Bronchial epithelial cell (primary cell): Measurements from ENCODE around the gene JOSD2. TPM values are rescaled to one million over a fixed set of nuclear protein-coding genes. Genes with fewer than 3 reads are reported as not detected.

Experiments
- DNase-seq: peaks from one replicate; pipeline ENCODE4 v3.0.0-alpha.2; 2010; ENCODE audit warnings: low read depth
- FAIRE-seq: peaks from 2 replicates; lab custom pipeline; 2011; peaks lifted over from hg19 to GRCh38; lab: Jason Lieb, UNC
- H3K27me3 ChIP-seq: 2 replicates; pipeline ENCODE4 v1.5.1; 2011; ENCODE audit warnings: low read length; ENCODE audit not compliant: control insufficient read depth, insufficient read depth
- H3K36me3 ChIP-seq: 2 replicates; pipeline ENCODE4 v1.5.1; 2011; ENCODE audit warnings: low read length; ENCODE audit not compliant: control insufficient read depth, insufficient read depth
- H3K4me3 ChIP-seq: 2 replicates; pipeline ENCODE4 v1.5.1; 2011; ENCODE audit warnings: mild to moderate bottlenecking, low read depth, low read length, control low read depth
- total RNA-seq: library from RNA; depleted of rRNA; stranded (reverse); fragments of >200 nt; gene quantifications from 2 replicates; pipeline ENCODE4 v1.2.1, GENCODE V29; 2014
- TF ChIP-seq, protein P1 (sequence below): IDR thresholded peaks from 2 replicates; pipeline ENCODE4 v1.5.1; 2011; ENCODE audit warnings: mild to moderate bottlenecking, moderate library complexity, low read length, control low read depth, inconsistent platforms; ENCODE audit not compliant: insufficient read depth, severe bottlenecking

Gene JOSD2
- total RNA-seq, 1 donor from 2014 or later, result 10.5 TPM

- Histone ChIP-seq H3K4me3 (no peak overlapping the region), H3K36me3 (no peaks in the 10 kb centered on the region), H3K27me3 (no peaks in the 10 kb centered on the region)
- no peak for DNase-seq
- TF ChIP-seq, protein P1, sequence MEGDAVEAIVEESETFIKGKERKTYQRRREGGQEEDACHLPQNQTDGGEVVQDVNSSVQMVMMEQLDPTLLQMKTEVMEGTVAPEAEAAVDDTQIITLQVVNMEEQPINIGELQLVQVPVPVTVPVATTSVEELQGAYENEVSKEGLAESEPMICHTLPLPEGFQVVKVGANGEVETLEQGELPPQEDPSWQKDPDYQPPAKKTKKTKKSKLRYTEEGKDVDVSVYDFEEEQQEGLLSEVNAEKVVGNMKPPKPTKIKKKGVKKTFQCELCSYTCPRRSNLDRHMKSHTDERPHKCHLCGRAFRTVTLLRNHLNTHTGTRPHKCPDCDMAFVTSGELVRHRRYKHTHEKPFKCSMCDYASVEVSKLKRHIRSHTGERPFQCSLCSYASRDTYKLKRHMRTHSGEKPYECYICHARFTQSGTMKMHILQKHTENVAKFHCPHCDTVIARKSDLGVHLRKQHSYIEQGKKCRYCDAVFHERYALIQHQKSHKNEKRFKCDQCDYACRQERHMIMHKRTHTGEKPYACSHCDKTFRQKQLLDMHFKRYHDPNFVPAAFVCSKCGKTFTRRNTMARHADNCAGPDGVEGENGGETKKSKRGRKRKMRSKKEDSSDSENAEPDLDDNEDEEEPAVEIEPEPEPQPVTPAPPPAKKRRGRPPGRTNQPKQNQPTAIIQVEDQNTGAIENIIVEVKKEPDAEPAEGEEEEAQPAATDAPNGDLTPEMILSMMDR, result no peak
- no peak for FAIRE-seq
Observed at GRCh38 chr19:50457300-50457699, 53.7 kb downstream of the JOSD2 start.

Other genes starting within 250 kb of the JOSD2 start
- 0.13 TPM in 1 of 2 replicates, not detected in the other for gene KCNC3, start 181.8 kb downstream of the JOSD2 start, total RNA-seq
- 0.26 TPM in 2 replicates for gene NAPSA, start 145.6 kb downstream of the JOSD2 start, total RNA-seq
- 44.2 and 71.9 TPM in 2 replicates for gene NR1H2, start 134.7 kb downstream of the JOSD2 start, total RNA-seq
- 22.5 and 28.4 TPM in 2 replicates for gene POLD1, start 126.8 kb downstream of the JOSD2 start, total RNA-seq
- not detected in 2 replicates for gene SPIB, start 92.3 kb downstream of the JOSD2 start, total RNA-seq
- not detected in 2 replicates for gene MYBPC2, start 78.3 kb downstream of the JOSD2 start, total RNA-seq
- gene EMC10, start 34.7 kb downstream of the JOSD2 start, total RNA-seq, result 24.7 and 37.1 TPM in 2 replicates
- gene GARIN5A, start 34.3 kb downstream of the JOSD2 start, total RNA-seq, result 0.51 and 0.79 TPM in 2 replicates
- not detected in 2 replicates for gene ASPDH, start 2.7 kb upstream of the JOSD2 start, total RNA-seq
- not detected in 2 replicates for gene LRRC4B, start 57.2 kb upstream of the JOSD2 start, total RNA-seq
- not detected in 2 replicates for gene SYT3, start 128.7 kb upstream of the JOSD2 start, total RNA-seq
- gene C19orf81, start 138.3 kb upstream of the JOSD2 start, total RNA-seq, result not detected in 2 replicates
- under 0.01 TPM in 1 of 2 replicates, not detected in the other for gene SHANK1, start 208.6 kb upstream of the JOSD2 start, total RNA-seq
- 0.26 TPM in 2 replicates for gene CLEC11A, start 212.2 kb upstream of the JOSD2 start, total RNA-seq